Fibroblast of skin of right quadriceps (primary cell): ENCODE results near the gene VPS13A.
A peak's percentile ranks its signal among the peaks of the same experiment; 100 is the strongest.
"Not testable (repeated sequence)": the region's sequence is repeated elsewhere in the genome, so short reads cannot be mapped to it uniquely, and the experiment has no call there.

Experiments
- DNase-seq: peaks from one replicate; pipeline ENCODE4 v3.0.0-alpha.2; 2013

The VPS13A gene

DNA sequence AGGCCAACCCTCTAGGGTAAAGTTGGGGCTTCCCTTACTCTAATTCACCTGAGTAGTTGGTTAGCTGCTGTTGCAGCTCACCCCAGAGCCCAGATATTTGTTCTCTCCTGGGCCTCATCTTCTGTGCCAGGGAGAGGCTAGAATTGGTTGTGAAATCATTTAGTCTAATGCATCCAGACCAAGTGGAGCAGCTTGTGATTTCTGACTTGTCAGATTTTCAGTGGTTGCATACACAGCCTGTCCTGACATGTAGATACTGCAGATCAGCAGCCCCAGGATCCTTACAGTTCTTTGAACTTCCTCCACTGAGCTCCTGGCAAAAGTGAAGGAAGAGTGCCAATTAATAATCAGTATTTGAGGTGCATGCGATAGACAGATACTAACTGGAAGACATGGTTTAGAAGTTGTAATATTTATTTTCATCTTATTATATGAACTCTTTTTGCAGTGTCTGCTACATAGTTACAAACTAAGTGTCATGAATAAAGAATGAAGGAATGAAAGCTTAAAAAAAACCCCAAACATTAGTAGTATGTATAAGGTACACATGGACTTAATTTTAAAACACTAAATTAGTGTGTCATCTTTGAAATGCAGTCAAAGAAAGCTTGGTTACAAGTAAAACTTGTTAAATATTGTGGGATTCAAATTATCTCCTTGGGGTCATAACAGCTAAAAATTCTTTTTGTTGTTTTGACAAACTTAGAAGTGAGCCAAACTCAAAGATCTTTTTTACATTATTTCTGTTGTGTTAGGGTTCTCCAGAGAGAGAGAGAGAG, 128.5 kb downstream of the VPS13A start:
- peak; percentile 78 for DNase-seq

DNA sequence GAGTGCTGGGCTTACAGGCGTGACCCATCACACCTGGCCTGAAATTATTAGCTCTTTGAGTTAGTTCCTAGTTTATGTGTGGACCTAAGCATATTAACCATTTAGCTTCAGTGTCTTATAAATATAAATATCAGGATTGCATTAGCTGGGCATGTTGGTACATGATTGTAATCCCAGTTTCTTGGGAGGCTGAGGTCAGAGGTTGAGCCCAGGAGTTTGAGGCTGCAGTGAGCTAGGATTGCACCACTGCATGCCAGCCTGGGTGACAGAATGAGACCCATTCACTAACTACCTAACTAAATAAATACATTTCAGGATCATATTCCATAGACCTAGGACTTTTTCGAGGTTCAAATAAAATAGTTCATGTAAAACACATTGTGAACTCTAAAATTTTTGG, 129.8 kb downstream of the VPS13A start:
- DNase-seq = no peak

DNA sequence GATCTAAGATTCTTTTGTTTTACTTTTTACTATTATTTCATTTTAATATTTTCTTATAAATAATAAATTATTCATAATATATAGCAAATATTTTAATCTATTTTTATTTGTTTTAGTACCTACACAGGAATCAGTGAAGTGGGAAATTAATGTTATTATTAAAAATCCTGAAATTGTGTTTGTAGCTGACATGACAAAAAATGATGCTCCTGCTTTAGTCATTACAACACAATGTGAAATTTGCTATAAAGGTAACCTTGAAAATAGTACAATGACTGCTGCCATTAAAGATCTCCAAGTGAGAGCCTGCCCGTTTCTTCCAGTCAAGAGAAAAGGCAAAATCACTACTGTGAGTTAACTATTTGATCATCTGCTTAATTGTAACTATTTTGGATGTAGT, 138.7 kb downstream of the VPS13A start:
- no peak for DNase-seq

DNA sequence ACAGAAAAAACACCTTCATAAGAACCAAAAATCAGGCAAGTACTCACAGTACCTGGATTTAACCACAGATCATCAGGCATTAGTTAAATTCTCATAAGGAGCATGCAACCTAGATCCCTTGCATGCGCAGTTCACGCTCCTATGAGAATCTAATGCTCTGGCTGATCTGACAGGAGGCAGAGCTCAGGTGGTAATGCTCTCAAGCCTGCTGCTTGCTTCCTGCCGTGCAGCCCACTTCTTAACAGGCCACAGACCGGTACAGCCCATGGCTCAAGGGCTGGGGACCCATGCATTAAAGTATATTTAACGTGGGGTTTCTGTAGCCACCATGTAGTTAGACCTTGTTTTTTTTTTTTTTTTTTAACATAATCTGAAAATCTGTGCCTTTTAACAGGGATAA, 147.7 kb downstream of the VPS13A start:
- DNase-seq = no peak

DNA sequence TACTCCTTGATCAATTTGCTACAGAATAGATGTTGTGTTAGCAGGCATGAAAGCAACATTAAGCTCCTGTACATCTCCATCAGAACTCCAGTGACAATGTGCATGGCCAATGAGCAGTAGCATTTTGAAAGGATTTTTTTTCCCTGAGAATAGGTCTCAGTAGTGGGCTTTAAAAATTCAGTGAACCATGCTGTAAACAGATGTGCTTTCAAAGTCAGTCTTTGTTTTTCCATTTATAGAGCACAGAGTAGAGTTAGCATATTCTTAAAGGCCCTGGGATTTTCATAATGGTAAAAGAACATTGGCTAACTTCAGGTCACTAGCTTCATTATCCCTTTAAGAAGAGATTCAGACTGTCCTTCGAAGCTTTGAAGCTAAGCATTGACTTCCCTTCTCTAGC, 150.8 kb downstream of the VPS13A start:
- DNase-seq = no peak

DNA sequence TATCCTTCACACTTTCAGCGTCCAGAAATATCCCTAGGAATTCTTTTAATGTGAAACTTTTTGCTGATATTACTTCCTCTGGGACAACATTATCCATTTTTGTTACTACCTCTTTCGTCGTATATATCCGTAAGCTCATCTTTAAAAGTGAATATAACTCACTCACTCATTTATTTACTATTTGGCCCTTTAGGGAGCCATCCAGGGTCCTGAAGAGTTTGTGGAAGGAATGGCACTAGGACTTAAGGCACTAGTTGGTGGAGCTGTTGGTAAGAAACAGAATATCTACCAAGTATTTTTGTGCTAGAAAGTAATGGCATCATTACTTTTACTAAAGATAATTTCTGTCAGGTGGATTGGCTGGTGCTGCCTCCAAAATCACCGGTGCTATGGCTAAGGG, 192.7 kb downstream of the VPS13A start:
- DNase-seq = no peak

DNA sequence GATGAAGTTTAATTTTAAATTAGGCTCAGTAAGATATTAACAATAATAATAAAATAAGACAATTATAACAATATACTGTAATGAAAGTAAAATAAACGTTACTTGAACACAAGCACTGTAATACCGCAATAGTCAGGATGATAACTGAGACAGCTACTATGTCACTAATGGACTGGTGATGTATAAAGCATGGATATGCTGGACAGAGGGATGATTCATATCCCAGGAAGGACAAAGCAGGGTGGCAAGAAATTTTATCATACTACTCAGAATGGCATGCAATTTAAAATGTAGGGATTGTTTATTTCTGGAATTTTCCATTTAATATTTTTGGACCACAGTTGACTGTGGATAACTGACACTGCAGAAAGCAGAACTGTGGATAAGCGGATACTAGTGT, 196.9 kb downstream of the VPS13A start:
- no peak for DNase-seq

DNA sequence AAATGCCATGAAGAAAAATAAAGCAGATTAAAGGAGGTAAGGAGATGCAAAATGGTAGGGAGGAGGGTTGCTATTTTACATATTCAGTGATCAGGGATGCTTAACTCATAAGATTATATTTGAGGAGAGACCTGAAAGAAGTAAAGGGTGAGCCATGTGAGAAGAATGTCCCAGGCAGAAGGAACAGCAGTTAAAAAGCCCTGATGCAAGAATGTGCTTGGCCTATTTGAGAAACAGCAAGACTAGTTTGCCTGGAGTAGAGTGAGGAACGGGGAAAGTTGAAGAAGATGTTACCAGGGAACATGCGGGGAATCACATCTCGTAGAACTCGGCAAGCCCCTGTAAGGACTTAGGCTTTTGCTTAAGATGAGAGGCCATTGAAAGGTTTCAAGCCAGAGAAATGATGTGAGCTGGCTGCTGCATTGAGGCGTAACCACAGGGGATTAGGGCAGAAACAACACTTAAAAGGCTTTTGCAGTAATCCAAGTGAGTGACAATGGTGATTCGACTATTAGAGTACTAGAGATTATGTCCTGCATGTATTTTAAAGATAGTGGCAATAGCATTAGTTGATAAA, 198.7 kb downstream of the VPS13A start:
- DNase-seq = peak; percentile 14

DNA sequence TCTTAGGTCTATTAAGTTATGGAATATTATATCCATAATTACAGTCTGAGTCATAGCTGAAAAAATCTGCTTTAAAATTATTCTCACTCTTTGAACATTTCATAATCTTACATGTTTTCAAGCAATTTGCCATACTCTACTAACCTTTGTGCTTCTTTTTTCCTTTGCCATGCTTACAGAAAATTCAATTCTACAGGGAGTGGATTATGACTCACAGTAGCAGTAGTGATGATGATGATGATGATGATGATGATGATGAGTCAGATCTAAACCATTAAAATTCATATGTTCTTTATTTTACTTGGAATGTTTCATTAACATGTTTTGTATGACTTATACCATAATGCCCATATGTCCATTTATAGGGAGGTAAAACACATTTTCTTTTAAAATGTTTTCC, 207.1 kb downstream of the VPS13A start:
- DNase-seq = peak; percentile 82

DNA sequence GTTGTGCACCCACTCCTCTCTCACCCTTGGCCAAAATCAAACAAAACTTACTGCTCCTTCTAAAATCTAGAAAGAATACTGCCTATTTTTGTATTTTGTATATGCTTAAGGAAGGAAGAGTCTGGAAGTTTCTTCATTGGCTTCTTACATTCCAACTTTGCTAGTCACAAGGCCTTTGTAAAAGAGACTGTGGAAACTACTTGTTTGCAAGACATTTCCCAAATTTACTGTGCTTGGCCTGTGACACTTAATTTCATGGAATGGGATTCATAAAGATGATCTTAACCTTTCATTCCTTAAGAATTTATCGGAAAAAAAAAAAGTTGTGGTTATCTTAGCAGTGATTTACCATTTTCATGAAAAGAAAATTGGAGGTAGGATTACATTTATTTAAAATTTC, 208.9 kb downstream of the VPS13A start:
- DNase-seq = peak; percentile 84

DNA sequence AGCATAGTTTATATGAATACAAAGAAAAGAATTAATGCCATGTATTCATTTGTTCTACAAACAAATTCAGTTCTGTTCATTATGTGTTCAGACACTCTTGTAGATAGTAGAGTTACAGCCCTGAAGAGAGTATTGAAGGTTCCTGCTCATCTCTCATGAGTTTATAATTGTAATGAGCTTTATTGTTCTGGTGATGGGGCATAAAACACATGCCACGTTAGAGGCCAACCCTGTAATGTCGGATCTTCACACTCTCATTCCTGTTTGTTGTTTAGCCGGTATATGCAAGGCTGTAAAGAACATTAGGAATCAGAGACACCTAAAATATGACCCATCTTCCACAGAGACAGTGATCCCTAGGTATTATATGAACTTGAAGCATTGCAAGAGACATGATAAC, 214.5 kb downstream of the VPS13A start:
- DNase-seq = no peak

DNA sequence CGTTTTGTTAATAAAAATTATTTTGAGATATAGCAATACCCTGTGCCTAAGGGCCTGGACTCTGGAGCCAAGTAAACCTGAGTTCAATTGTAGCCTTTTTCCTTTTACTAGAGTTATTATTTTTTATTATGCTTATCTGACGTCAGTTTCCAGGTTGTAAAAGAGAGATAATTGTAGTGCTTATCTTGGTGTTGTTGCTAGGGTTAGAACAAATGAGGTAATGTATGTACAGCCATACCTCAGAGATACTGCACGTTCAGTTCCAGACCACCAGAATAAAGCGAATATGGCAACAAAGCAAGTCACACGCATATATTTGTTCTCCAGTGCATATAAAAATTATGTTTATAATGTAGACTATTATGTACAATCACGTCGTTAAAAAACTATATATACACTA, 215.0 kb downstream of the VPS13A start:
- DNase-seq = no peak

DNA sequence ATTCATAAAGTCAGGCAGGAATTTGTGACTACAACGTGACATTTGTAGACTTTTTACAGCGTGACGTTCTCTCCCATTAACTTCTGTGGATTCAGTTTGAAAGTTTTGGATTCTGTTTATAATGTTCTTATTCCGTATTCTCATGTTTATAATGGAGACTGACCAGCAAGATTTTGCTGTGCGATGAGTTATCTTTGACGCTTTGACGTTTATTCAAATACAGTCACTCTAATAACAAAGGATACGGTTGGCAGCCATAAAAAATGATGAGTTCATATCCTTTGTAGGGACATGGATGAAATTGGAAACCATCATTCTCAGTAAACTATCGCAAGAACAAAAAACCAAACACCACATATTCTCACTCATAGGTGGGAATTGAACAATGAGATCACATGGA, 221.2 kb downstream of the VPS13A start:
- DNase-seq = not testable (repeated sequence)

DNA sequence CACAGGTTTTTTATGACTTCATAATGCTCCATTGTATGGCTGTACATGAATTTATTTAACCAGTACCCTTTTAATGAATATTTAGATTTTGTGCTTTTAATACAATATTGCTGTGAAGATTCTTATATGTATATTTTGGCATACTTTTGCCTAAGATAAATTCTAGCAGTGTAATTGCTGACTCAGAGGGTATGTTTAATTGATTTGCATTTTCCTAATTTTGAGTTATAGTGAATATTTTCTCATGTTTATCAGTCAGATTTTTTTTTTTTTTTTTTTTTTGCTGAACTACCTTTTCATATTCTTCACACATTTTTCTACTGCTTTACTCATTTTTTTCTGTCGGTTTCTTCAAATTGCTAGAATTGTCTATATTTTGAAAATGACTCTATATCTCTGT, 222.6 kb downstream of the VPS13A start:
- no peak for DNase-seq

DNA sequence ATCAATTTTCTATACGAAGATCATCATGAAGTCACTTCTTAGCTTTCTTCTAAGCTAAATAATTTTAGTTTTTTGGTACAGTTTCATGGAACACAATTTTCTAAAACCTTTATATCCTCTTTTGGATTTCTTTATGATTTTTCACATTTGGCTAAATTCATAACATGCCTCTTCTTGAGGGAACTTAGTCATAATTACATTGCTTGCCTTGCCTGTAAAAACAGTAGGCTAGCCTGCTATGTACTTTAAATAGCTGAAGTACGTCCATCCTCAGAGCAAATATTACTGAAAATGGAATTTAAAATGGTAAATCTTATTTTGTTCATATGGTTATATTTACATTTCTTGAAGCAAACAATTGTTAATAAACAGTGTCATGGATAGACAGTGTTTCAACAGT, 225.0 kb downstream of the VPS13A start:
- peak; percentile 33 for DNase-seq

DNA sequence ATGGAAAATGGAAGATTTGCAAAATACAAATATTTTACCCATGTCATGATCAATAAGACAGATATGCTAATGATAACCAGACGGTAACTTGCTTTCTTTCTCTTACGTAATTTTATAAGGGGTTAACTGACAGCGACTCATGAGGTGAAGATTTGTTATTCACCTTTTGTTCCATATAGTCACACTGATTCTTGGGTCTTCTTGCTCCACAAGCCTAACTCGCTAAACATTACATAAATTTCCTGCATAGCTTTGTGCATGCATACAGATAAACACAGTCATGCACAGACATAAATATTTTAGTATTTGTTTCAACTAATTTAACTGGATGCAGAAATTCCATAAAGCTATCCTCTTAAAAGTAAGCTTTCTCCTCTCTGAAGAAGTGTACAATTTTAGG, 225.9 kb downstream of the VPS13A start:
- DNase-seq = peak; percentile 67

DNA sequence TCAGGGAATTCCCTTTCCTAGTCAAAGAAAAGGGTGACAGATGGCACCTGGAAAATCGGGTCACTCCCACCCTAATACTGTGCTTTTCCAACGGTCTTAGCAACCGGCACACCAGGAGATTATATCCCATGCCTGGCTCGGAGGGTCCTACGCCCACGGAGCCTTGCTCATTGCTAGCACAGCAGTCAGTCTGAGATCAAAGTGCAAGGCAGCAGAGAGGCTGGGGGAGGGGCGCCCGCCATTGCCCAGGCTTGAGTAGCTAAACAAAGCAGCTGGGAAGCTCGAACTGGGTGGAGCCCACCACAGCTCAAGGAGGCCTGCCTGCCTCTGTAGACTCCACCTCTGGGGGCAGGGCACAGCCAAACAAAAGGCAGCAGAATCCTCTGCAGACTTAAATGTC, 231.2 kb downstream of the VPS13A start:
- not testable (repeated sequence) for DNase-seq

DNA sequence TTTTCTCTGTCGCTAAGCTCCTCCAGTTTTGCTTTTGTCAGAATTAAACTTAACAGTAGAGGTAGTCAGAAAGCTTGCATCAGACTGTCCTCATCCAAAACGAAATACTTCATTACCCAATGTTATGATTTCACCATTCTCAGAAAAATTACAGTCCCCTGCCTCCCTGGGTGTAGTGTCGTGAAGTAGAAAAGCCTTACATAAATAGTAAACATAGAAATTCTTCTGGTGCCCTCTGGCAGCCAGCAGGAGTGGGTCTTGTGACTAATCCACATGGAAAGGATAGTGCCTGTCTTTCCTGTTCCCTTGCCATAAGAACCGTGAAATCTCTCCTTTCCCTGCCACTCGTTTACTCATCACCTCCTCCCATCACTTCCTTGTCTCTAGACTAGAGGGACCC, 240.2 kb downstream of the VPS13A start:
- peak; percentile 61 for DNase-seq

DNA sequence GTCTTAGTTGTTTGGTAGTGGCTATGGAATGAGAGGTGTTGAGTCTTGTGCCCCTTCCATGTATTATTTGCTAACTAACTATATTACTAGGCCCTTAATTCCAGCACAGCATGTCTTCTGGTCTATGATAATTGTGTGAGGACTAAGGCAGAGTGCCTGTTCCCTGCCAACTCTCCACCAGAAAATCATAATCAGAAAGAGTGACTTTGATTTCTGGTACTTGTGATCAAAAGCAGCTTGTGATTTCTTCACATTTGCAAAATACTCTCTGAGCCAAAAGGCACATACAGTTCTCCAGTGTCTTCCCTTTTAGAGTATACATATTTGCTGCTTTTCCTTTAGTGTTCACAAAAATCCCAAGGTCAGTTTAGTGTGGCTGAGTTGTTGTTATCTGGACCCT, 240.9 kb downstream of the VPS13A start:
- no peak for DNase-seq

DNA sequence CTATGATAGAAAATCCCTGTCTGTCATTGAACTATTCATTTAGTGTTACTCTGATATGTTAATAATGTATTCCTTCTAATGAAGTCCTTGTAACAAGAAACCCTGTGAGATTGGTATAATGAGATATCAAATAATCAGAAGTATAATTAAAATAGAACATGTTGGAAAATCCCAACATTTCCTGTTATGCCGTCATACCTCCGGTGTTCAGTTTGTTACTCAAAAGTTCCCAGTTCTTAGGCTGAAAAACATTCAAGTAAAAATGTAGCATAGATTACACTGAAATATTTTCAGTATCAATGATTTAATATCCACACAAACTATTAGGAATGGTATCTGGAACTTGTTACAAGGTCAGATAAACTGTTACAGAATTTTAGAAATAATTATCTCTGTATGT, 243.3 kb downstream of the VPS13A start:
- DNase-seq = no peak

DNA sequence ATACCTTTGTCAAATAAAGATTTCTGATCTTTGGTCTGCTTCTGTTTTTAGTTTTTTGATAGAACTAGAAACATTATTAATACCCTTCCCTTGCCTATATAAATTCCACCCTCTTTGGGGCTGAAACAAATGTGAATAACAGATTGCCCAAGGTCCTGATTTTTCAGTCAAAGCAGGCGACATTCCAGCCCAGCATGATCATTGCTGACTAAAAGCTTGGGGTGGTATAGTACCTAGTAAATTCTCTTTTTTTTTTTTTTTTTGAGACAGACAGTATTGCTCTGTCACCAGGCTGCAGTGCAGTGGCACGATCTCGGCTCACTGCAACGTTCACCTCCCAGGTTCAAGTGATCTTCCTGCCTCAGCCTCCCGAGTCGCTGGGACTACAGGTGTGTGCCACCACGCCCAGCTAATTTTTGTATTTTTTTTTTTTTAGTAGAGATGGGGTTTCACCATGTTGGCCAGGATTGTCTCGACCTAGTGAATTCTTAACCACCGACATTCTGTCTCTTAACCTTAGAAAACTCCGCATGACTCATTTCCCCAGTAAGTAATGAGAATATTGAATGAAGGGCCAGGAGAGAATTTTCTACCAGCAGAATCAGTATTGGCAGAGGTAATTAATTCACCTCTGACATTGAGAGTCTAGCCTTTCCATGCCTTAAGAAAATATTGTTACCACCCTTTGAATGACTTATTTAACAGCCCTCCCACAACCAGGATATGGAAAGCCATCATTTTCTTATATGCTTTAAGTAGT, 244.4 kb downstream of the VPS13A start:
- DNase-seq = peak; percentile 19

DNA sequence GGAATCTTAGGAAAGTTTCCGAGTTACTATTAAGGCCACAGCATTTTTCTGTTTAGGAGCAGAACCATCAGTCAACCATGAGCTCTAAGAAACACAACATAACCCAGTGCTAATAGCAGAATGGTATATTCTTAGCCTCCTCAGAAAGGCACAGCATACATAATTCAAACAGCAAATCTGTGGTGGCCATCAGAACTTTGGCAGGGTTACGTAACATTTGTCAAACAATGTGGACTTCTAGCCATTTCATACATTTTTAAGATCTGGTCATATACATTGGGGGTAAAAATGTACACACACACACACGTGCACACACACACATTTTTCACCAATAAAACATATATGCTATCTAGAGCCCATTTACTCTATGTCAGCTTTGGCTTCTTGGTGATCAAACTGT, 245.6 kb downstream of the VPS13A start:
- no peak for DNase-seq

DNA sequence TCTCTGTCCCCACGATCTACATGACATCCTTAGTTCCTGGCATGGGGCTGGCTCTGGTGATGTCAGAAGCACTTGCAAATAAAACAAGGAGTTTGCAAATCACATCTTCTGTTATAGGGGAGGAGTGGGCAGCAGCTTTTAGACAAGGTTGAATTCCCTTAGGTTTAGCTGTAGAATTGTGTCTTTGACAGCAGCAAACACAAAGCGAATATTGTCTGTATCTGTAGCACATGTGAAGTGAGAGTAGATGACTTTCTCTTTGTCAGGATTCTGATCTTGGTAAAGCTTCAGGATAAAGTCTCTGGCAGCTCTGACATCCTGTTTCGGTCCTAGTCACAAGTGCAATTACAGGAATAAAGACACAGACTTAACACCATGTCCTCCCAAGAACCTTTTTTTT, 246.5 kb downstream of the VPS13A start:
- DNase-seq = no peak

DNA sequence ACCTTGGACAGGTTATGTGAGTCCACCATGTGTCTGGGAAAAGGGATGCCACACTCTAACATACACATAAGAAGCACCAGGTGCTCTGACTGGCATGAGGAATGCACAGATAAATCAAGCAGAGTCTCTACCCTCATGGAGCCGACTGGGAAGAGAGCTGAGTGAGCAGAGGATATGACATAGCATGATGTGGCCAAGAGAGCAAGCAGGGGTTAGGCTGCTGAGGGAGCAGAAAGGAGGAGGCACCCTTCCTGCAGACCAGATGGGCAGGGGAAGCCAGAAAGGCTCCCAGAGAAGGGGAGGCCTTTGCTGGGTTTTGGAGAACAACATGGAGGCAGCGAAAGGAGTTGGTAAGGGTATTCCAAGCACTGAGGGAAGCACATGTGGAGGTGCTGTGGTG, 247.7 kb downstream of the VPS13A start:
- peak; percentile 13 for DNase-seq
